NCI-H146 treated with DMSO at 0.1 percent for 48 hours (cell line): ENCODE results near the gene FASTKD3.
"Not testable (repeated sequence)": the region's sequence is repeated elsewhere in the genome, so short reads cannot be mapped to it uniquely, and the experiment has no call there.

ENCODE experiments used
- DNase-seq: peaks from one replicate; lab custom pipeline; 2025; ENCODE audit not compliant: unreplicated experiment; lab: John Stamatoyannopoulos, UW

The FASTKD3 gene, protein sequence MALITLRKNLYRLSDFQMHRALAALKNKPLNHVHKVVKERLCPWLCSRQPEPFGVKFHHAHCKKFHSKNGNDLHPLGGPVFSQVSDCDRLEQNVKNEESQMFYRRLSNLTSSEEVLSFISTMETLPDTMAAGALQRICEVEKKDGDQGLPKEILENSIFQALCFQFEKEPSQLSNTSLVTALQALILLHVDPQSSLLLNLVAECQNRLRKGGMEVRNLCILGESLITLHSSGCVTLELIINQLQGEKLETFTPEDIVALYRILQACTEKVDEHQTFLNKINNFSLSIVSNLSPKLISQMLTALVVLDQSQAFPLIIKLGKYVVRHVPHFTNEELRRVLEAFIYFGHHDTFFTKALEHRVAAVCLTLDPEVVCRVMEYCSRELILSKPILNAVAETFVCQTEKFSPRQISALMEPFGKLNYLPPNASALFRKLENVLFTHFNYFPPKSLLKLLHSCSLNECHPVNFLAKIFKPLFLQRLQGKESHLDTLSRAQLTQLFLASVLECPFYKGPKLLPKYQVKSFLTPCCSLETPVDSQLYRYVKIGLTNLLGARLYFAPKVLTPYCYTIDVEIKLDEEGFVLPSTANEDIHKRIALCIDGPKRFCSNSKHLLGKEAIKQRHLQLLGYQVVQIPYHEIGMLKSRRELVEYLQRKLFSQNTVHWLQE

DNA sequence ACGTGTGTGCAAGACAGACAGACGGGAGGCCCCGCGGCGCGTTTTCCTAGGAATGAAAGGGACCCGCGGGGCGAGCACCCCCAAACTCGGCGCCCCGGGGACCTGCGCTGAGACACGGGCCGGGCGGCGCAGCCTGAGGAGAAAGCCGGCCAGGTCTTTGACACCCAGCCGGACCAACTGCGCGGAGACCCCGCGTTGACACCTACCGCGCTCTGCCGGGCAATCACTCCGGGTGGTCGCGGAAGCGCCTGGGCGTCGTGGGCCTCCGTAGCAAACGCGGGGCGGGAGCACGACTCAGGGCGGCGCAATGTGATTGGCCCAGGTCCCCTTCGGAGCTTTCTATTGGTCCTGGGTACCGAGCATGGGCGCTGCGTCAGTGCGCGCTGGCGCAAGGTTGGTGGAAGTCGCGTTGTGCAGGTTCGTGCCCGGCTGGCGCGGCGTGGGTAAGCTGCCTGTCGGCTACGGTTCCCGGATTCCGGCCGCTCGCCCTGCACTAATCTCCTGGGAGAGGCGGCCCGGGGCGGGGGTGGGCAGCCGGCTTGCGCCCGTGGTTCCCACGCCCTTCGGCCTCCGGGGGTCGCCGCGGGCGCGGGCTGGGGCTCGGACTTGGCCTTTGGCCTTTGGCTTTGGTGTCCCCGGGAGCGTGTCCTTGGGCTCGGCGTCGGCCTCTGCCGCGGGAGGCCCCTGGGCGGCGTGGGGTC lies at the start of gene FASTKD3, which contains the start of gene MTRR:
FASTKD3 (minus strand) TSS at position 259 of the 701 bp plus-strand sequence. CDS start 948 bp downstream, outside the sequence.
MTRR (plus strand) TSS at position 376 of the 701 bp plus-strand sequence. CDS start 1,647 bp downstream, outside the sequence.
- DNase-seq: peak; percentile 86

DNA sequence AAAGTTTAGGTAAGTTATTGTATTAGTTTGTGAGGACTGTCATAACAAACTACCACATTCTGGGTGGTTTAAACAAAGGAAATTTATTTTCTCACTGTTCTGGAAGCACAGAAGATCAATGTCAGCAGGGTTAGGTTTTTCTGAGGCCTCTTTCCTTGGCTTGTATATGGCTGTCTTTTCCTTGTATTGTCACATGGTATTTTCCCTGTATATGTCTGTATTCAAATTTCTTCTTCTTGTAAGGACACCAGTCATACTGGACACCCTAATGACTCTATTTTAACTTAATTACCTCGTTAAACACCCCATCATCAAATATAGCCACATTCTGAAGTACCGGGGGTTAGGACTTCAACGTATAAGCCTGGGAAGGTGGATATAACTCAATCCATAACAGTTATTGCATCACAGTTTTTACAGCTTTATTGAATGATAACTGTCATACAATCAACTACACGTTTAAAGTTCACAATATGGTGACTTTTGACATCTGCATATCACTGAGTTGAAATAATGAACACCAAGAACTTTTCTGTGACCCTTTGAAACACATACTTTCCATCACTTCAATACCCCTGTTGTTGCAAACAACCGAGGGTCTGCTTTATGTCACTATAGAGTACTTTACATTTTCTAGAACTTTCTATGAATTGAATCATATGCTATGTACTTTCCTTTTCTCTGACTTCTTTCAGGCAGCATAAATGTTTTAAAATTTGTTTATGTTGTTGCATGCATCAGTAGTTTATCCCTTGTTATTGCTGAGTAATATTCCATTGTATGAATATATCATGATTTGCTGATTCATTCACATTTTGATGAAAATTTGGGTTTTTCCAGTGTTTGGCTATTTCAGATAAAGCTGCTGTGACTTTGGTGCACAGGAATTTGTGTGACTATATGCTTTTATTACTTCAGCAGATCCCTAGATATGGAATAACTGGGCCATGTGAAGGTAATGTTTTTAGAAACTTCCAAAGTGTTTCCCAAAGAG lies 48.6 kb upstream of the FASTKD3 start:
- DNase-seq: no peak

DNA sequence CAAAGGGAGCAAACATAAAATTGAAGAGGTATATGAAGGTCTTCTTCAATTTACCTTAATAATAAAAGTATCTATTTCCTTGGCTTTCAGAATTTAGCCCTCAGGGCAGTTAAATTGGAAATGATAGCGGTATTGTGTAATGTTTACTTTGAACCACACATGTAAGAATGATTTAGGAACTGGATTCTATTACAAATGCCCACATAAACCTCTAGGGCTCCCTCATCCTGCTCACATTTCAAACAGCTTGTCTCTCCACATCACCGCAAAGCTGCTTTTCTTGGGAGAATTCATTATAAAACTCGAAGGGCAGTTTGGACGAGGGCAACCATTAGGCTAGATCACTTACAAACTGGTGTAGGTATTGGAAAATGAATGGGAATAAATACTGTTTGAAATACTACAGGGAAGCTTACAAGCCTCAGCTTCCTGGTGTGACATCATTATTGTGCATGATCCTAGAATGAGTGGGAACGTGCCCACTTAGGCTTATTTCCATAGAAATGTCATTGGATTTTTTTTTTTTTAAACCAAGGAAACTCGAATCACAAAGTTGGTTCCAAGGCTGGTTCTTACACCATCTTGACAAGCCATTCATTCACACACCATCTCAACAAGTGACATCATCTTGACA lies 47.5 kb upstream of the FASTKD3 start:
- DNase-seq: peak; percentile 4

DNA sequence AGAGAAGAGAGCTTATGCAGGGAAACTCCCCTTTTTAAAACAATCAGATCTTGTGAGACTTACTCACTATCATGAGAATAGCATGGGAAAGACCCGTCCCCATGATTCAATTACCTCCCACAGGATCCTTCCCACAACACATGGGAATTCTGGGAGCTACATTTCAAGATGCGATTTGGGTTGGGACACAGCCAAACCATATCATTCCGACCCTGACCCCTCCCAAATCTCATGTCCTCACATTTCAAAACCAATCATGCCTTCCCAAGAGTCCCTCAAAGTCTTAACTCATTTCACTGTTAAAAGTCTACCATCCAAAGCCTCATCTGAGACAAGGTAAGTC lies 42.6 kb upstream of the FASTKD3 start:
- DNase-seq: not testable (repeated sequence)

DNA sequence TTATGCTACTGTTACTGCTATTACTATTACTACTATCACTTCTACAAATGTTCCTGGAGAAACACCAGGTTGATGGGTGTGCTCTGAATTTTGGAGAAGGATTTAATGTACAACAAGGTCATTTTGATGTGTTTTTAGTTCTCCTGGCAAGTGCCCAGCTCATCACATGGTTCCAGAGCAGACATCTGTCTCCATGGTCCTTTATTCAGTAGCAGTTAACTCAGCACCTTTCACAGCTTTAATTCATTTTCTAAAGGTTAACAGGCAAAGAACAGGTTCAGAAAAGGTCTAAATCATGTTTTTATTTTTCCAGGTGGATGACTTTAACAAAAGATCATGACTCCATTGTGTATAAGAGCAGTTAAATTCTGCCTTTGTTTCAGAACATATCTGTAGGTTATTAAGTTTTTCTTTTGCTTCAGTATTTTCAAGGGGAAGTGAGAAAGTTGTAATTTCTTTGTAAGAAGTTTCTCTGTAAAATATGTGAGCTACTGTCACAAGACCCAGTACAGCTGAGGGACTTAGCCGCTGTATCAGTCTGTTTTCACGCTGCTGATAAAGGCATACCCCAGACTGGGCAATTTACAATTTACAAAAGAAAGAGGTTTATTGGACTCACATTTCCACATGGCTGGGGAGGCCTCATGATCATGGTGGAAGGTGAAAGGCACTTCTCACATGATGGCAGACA lies 42.1 kb upstream of the FASTKD3 start:
- no peak for DNase-seq

DNA sequence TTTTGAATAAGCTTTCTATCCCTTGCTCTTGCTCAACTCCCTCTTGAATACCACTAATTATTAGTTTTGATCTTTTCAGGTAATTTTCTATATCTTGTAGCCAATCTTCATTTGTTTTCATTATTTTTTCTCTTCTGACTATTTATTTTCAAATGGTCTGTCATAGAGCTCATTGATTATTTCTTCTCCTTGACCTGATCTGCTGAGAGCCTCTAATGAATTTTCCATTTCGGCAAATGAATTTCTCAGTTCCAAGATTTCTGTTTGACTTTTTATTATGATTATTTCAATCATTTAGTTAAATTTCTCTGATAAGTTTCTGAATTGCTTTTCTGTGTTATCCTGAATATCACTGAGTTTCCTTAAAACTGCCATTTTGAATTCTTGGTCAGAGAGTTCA lies 39.5 kb upstream of the FASTKD3 start:
- no peak for DNase-seq

DNA sequence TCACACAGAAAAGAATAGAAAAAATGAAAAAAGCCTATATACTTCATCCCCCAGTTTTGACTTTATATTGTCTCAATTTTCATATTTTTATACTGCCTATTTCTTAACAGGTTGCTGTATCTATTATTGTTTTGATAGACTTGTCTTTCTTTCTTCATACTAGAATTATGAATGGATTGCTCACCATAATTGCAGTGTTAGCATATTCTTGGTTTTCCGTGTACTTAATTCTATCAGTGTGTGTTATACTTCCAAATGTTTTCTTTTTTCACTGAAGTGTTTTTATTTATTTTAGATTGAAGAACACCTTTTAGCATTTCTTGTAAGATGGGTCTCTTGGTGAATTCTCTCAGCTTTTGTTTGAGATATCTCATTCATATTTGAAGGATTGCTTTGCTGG lies 38.8 kb upstream of the FASTKD3 start:
- DNase-seq: no peak

DNA sequence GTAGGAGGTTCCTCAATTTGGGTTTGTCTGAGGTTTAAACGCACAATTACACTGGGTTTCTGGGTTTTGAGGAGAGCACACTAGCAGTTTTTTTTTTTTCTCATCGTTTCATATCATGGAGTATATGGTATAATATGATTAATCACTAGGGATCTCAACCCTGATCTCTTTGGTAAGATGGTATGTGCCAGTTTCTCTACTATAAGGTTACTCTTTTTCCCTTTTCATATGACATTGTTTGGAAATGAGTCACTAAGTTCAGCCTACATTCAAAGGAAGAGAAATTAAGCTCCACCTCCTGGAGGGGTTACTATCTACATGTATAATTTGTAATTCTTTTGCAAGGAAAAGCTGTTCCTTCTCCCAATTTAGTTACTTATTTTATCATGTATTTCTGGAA lies 35.3 kb upstream of the FASTKD3 start:
- no peak for DNase-seq

DNA sequence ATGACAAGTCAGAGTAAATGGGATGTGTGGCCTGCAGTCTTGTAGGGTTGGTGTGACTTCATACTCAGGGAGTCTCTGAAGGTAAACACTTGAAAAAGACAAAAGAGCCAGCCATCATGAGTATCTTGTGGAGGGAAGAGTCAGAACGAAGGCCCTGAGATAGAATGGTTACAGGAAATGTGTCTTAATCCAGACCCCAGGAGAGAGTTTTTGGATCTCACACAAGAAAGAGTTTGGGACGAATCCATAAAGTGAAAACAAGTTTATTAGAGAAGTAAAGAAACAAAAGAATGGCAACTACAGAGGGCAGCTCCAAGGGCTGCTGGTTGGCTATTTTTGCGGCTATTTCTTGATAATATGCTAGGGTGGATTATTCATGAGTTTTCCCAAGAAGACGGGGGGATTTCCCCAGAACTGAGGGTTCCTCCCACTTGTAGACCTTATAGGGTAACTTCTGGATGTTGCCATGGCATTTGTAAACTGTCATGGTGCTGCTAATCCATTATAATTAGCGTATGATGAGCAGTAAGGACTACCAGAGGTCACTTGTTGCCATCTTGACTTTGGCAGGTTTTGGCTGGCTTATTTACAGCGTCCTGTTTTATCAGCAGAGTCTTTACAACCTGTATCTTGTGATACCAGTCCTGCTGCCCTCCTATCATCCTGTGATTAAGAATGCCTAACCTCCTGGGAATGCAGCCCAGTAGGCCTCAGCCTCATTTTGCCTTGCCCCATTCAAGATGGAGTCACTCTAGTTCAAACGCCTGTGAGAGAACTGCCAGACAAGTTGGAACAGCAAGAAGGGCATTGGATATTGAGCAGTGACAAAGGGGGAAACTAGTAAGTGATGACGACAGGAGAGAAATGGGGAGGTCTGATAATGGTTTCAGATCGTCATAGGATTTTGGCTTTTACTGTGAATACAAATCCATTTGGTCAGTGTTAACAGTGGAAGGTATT lies 34.1 kb upstream of the FASTKD3 start:
- DNase-seq: no peak

DNA sequence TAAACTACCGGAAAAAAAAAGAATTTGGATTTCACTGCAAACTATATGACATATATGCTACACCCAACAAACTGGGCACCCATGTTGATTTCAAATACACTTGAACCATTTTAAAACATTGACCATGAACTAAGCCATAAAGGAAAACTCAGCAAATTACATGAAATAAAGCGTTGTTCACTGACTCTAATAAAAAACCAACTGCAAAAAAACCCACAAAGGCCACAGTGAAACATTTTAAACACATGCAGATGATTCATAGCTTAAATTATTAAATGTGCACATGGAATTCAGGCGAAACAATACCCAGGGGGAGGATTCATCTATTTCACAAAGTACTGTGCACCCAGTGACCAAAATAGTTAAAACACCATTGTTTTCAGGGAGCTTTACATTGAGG lies 33.4 kb upstream of the FASTKD3 start:
- no peak for DNase-seq

DNA sequence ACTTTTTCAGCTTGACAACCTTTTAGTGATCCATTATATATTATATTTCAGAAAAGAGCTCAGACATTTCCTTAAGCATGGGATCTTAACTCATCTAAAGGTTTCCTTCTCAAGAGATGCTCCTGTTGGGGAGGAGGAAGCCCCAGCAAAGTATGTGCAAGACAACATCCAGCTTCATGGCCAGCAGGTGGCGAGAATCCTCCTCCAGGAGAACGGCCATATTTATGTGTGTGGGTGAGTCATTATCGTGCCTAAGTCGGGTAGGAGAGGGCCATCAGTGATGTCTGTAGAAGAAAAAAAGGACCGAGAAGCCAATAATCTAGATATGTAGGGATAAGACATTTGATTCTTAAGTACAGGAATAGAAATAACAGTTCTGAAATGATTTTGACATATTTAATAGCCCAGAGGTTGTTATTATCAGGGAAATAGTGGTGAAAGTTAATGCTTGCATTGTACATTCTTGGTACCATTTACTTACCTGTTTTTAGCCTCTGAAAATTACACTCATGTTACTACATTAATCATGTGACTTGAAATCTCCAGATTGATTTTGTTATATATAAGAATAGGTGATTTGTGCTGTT lies 28.3 kb upstream of the FASTKD3 start:
- DNase-seq: no peak

DNA sequence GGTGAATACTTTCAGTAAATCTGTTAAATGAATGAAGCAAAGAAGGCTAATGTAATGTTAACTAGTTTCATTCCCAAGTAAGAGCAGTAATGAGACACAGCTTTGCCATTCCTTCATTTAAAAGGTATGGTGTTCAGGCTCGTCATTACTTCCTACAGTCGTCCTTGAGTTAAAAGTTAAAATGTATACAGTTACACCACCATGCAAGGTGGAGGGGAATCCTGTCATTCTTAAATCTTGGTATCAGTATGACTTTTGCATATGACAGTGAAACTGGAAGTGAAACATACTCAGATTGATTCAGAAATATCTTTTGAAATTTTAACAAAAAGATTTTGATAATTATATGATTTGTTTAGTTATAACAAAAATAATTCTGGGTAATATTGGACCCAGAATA lies 26.0 kb upstream of the FASTKD3 start:
- no peak for DNase-seq

DNA sequence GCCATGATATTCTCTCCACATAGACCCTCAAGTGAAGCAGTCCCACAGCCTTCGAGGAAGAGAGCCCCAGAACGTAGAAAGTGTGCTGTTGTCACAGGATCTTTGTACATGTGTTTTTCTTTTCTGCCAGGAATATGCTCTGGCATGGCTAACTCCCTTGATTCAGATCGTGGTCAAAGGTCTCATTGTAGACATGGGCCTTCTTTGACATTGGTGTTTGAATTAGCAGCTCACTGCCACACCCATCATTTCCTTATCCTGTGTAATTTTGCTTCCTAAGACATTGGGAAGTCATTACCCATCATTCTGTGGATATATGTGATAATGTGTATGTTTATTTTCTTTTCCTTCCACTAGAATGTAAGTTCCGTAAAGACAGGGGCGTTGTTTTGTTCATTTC lies 25.6 kb upstream of the FASTKD3 start:
- no peak for DNase-seq

DNA sequence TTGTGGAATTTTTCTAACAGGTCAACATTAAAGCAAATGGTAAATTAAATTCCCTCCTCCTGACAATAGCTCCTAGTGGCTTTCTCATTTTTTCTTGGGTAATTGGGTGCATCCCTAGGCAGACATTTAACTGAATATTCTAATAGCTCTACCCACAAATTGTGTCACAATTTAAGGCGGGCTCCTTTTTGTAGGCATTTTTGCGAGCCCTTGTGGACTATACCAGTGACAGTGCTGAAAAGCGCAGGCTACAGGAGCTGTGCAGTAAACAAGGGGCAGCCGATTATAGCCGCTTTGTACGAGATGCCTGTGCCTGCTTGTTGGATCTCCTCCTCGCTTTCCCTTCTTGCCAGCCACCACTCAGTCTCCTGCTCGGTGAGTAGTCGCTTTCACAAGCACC lies 20.1 kb upstream of the FASTKD3 start:
- no peak for DNase-seq

DNA sequence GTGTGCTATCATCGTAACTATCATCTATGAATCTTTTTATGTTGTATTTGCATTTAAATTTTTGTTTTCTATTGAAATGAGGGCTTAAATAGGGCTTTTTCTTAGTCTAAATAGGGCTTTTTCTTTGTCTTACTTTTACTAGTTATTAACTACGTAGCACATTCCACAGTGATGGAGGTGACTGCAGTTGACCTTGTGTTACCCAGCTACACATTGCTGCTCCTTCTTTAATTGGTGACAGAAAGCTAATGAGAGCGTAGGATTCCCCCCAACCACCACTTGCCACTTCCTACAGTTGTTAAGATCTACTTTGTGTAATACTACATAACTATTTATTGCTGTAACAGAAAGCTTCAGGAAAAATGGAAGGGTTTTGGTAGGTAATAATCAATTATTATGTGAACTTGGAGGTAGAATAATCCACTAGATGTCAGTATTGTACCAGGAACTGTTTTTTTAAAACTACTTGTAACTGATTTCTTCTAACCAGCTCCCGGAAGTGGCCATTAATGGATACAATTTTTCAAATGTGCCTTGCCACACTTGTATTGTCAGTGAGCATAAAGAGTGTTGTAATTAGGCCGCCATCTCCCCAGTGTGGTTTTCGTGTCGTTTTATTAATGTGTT lies 18.1 kb upstream of the FASTKD3 start:
- DNase-seq: peak; percentile 4

DNA sequence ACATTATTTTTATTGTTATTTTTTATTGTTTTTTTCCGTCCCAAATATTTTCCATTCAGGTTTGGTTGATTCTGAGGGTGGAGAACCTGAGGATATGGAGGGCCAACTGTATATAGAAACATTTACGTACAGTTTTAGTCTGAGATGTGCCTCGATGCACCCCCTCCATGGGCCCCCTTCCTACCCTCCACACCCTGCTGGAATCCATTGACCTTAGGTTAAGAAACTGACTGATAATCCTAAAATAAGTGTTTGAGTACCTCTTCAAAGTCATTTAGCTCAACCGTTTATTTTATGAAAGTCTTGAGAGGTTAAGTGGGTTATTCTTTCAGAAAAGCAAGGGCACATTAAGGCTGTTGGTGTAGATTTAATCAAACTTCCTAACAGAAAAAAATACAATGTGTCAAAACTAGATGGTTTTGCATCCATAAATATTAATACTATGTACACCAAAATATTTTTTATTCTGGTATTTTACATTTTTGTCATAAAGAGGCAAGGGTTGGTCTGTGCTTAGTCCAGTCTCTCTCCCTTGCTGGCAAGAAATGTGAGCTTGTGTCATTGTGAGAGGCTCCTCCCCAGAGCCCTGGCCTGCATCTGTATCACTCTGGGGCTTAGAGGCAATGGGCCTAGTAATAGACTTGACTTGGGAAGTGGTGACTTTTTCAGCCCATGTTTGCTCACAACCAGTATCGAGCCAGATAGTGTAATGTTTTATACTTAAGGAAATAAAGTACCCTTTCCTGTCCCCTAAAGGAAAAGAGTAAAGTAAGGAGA lies 15.8 kb upstream of the FASTKD3 start:
- no peak for DNase-seq

DNA sequence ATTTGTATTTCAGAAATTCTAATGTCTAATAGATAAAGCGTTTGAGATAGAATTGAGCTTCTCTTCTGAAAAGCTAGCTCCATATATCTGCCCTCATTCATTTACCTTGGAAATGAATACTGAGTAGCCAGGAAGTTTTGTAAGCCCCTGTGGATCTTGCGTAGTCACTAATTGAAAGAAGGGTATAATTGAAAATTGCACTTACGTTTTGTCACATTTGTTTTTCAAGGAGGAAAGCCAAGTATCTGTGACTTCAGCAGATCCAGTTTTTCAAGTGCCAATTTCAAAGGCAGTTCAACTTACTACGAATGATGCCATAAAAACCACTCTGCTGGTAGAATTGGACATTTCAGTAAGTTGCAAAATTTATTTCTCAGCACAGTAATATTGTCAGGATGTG lies 14.1 kb upstream of the FASTKD3 start:
- DNase-seq: no peak
